Melanocyte of skin (primary cell): ENCODE data around the gene ZC3H11A. TPM values are rescaled to one million over a fixed set of nuclear protein-coding genes. Genes with fewer than 3 reads are reported as not detected.

Experiments used
- small RNA-seq, 2 donors: library from RNA; depleted of rRNA; stranded (forward); fragments of <200 nt; gene quantifications; one replicate each; pipeline ENCODE3, GENCODE V24; 2012
- total RNA-seq, 2 donors: library from RNA; depleted of rRNA; stranded (reverse); fragments of >200 nt; gene quantifications; 2 replicates each; pipeline ENCODE4 v1.2.3, GENCODE V29; 2012

Gene ZC3H11A
- 10 to 100 TPM; 75.0 to 86.9 TPM for total RNA-seq

DNA sequence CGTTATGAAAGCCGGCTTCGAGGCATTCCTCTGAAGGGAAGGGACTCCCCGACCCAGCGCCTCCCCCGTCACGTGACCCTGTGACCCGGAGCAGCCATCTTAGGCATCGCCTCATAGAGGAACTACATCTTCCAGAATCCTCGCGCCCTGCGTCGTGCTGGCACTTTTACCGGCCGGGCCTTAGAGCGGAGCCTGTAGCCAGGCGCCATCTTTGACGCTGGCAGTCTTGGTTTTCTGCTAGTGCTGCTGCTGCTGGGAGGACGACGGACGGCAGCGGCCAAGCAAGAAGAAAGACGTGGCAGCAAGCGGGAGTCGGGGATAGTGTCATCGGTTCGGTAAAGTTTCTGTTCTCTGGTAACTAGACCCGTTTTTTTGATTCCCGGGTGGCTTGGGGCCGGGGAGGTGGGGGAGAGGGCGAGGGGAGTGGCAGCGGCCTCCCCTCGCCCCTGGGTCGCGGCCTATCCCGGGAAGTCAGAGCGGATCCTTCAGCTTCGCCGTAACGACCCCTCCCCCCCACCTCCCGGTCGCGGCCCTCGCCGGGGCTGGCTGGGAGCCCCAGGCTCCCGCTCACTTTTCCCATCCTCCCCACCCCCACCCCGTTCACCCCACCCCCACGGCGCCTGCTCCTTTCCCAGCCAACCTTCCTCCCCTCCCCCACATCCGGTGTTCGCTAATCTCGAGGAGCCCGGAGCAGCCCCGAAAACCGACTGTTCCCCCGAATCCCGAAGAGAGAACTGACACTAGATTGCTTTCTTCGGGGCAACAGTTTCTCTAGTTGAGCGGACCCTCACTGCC lies at the start of gene ZC3H11A, which contains the start of gene ZBED6:
TSS of gene ZC3H11A (plus strand) at position 183 of the 795 bp plus-strand sequence. CDS start 21,448 bp downstream, outside the sequence.
TSS of gene ZBED6 (plus strand) at position 183 of the 795 bp plus-strand sequence. CDS start 1,900 bp downstream, outside the sequence.

DNA sequence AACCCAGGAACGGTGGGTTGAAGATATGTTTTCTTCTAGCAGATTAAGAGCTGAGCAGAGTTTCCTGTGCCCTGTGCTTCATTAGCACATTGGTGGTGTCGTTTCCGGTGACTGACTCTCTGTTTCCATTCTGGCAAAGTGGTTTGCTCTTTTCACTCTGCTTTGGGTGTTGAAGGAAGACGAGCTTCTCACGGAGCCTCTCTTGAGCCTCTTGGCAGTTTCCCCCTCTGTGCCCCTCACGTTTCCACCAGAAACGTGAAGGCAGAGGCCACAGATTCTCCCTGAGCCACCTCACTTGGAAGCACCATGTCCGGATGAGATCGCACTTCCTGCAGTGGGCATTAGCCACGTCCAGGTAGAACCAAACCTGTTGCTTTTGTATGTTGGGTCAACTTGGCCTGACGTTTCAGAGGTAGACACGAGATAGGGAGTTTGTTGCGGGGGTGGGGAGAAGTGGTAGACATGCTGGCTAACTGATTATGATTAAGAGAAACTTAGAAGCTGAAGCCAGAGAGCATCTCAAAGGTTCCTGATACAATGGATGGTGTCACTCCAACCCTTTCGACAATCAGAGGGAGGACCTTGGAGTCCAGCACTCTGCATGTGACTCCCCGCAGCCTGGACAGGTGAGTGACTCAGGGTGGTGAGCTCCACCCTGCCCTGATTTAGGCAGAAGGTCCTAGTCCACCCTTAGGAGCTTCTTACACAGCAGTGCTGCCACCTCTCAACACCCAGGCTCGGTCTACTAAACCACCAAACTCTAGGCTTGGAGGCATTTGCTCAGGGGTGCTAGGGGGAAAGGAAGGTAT lies 30.2 kb upstream of the ZC3H11A start, which contains the start of gene LAX1:
TSS of gene LAX1 (plus strand) at position 155 of the 809 bp plus-strand sequence. CDS start at position 538, 383 bp downstream.

Small RNA genes lying within 50 kb of the gene (small RNA-seq; reads per million reads assigned to genes)
- 3.0 to 4.0 reads per million in 2 donors for gene ZC3H11A

Other genes with a start within 250 kb of the ZC3H11A start
- 10 to 100 TPM; 76.1 to 87.6 TPM for gene ATP2B4, start 168.8 kb upstream of the ZC3H11A start, total RNA-seq
- gene LAX1, start 30.4 kb upstream of the ZC3H11A start, total RNA-seq = not detected
- gene ZBED6, start within 50 bp of the ZC3H11A start, total RNA-seq = 10 to 100 TPM; 15.7 to 22.0 TPM
- 10 to 100 TPM; 32.0 to 88.6 TPM for gene SNRPE, start 66.0 kb downstream of the ZC3H11A start, total RNA-seq